Vagina (tissue), 2 donors: Measurements from ENCODE around the gene MACROD2.

Experiments used
- CTCF ChIP-seq, 3 experiments: fragments of 450-650 bp in 2 of 3; fragments of 200-600 bp in 1 of 3; sonication (generic) in 1 of 3; IDR thresholded peaks; one replicate each; pipeline ENCODE4 v1.5.1; 2017 to 2019; ENCODE audit warnings: antibody characterized with exemption in 3 of 3, mild to moderate bottlenecking in 2 of 3, moderate library complexity in 2 of 3
- POLR2A ChIP-seq, 2 donors: fragments of 450-650 bp; IDR thresholded peaks; one replicate each; pipeline ENCODE4 v1.6.1; 2017; ENCODE audit warnings: antibody characterized with exemption in 2 of 2, mild to moderate bottlenecking in 2 of 2, moderate library complexity in 2 of 2
- POLR2AphosphoS5 ChIP-seq, 2 donors: sonication (generic); formaldehyde crosslinking; IDR thresholded peaks; one replicate each; pipeline ENCODE4 v1.9.0; 2017; ENCODE audit warnings: antibody characterized with exemption in 2 of 2, mild to moderate bottlenecking in 2 of 2, low read depth in 1 of 2; ENCODE audit not compliant: insufficient read depth in 1 of 2

- TF ChIP-seq CTCF (IDR thresholded peaks at IDR 0.05) (no peak), POLR2AphosphoS5 (IDR thresholded peaks at IDR 0.05; ENCODE audit: insufficient read depth in 1 of 2, low read depth in 1 of 2) (no peak), POLR2A (IDR thresholded peaks at IDR 0.05) (no peak)
Observed at GRCh38 chr20:14064333-14064732, 69.0 kb downstream of the MACROD2 start.
